Measurements from ENCODE around the gene SOCS1.

DNA sequence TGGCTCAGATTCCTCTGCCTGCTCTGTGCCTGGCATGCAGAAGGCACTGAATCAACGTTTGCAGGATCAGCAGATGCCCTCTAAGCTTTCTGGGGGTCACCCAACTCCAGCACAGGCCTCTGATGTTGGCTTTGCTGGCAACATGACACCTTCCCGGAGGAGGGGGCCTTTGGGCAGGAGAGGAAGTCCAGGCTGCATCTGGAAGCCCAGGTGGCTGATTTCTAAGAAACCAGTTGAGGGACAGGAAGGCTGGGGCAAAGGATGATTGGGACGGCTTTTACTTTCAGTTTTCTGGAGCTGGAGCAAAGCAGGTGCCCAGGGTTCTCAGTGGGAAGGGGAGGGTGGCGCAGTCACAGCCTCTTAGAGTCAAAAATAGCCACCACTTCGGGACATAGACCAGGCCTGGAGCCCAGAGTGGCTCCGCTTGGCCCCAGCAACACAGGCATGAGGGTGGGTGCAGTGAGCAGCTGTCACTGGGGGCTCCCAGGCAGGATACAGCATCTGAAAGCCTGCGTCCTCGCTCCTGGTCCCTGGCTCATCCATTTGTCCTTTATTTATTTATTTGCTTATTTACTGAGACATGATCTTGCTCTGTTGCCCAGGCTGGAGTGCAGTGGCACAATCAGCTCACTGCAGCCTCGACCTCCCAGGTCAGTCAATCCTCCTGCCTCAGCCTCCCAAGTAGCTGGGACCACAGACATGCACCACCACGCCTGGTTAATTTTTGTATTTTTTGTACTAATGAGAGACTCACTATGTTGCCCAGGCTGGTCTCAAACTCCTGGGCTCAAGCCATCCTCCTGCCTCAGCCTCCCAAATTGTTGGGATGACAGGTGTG is 15.1 kb downstream of the SOCS1 start:
- no peak for TF ChIP-seq LEF1 (IDR thresholded peaks at IDR 0.05; ENCODE audit: borderline replicate concordance)
- TF ChIP-seq ZNF384 (IDR thresholded peaks at IDR 0.05): no peak
- no peak for TF ChIP-seq BHLHE40 (IDR thresholded peaks at IDR 0.05; ENCODE audit: borderline replicate concordance)
- no peak for TF ChIP-seq SP1 (IDR thresholded peaks at IDR 0.05)
- TF ChIP-seq ARNT (IDR thresholded peaks at IDR 0.05): no peak
- no peak for TF ChIP-seq FOXA1 (IDR thresholded peaks at IDR 0.05)
- TF ChIP-seq FOXM1 (IDR thresholded peaks at IDR 0.05; ENCODE audit: borderline replicate concordance): no peak
- no peak for TF ChIP-seq L3MBTL2 (conservative IDR thresholded peaks at IDR 0.05)
- no peak for TF ChIP-seq FOXK2 (IDR thresholded peaks at IDR 0.05)
- no peak for TF ChIP-seq SUZ12 (IDR thresholded peaks at IDR 0.05)

Measured in HEK293T (cell line).